Esophagus muscularis mucosa (tissue), 4 donors: ENCODE results near the gene SAA4. TPM values are rescaled to one million over a fixed set of nuclear protein-coding genes. Genes with fewer than 3 reads are reported as not detected.

ENCODE experiments used
- DNase-seq: peaks from one replicate; pipeline ENCODE4 v3.0.0-alpha.2; 2017; ENCODE audit errors: extremely low spot score
- H3K27ac ChIP-seq, 4 donors: fragments of 200-600 bp; sonication (generic); replicated peaks in 1 of 4; 1 replicate in 3 of 4; 2 replicates in 1 of 4; pipeline ENCODE4 v1.5.1; 2016 to 2019; ENCODE audit warnings: mild to moderate bottlenecking in 1 of 4
- H3K27me3 ChIP-seq, 4 donors: fragments of 200-600 bp; sonication (generic); one replicate each; pipeline versions ENCODE4 v1.5.1 to v1.6.0; 2016 to 2019
- H3K36me3 ChIP-seq, 4 donors: fragments of 200-600 bp; sonication (generic); one replicate each; pipeline ENCODE4 v1.5.1; 2016 to 2019
- H3K4me1 ChIP-seq, 4 donors: fragments of 200-600 bp; sonication (generic); one replicate each; pipeline ENCODE4 v1.5.1; 2016 to 2019
- H3K4me3 ChIP-seq, 4 donors: fragments of 200-600 bp; sonication (generic); 1 replicate in 2 of 4; 2 replicates in 2 of 4; pipeline ENCODE4 v1.5.1; 2016 to 2019; ENCODE audit warnings: mild to moderate bottlenecking in 4 of 4, moderate library complexity in 1 of 4
- H3K9me3 ChIP-seq, 4 donors: fragments of 200-600 bp; sonication (generic); 1 replicate in 3 of 4; 2 replicates in 1 of 4; pipeline ENCODE4 v1.5.1; 2016 to 2019
- EP300 ChIP-seq: sonication (generic); formaldehyde crosslinking; IDR thresholded peaks from one replicate; pipeline ENCODE4 v1.6.1; 2017; ENCODE audit warnings: antibody characterized with exemption
- POLR2A ChIP-seq: fragments of 450-650 bp; IDR thresholded peaks from one replicate; pipeline ENCODE4 v1.6.1; 2017; ENCODE audit warnings: antibody characterized with exemption, moderate library complexity, mild to moderate bottlenecking, low read depth
- POLR2AphosphoS5 ChIP-seq, 2 donors: sonication (generic); formaldehyde crosslinking; IDR thresholded peaks; one replicate each; pipeline ENCODE4 v1.6.1; 2017; ENCODE audit warnings: antibody characterized with exemption in 2 of 2
- WGBS: methylation state at CpG from one replicate; pipeline ENCODE4 v1.1.5; 2018; 5-methylcytosine and 5-hydroxymethylcytosine counted together
- intact Hi-C: fragments of 100-400 bp; cut with DNase I; formaldehyde crosslinking; loops from one replicate; pipeline ENCODE4 v1.15.1; 2023
- total RNA-seq, 4 donors: library from RNA; depleted of rRNA; stranded (reverse); fragments of >200 nt; gene quantifications; one replicate each; pipeline versions ENCODE4 v1.1.0 to v1.2.1, GENCODE V29; 2016
- TF ChIP-seq, protein P1 (sequence below), 3 experiments: fragments of 200-600 bp in 2 of 3; fragments of 450-650 bp in 1 of 3; sonication (generic) in 2 of 3; IDR thresholded peaks; one replicate each; pipeline ENCODE4 v1.5.1; 2017 to 2019; ENCODE audit warnings: antibody characterized with exemption in 3 of 3, mild to moderate bottlenecking in 2 of 3, moderate library complexity in 1 of 3

SAA4 gene
- total RNA-seq, 4 donors from 2014 or later: not detected

DNA sequence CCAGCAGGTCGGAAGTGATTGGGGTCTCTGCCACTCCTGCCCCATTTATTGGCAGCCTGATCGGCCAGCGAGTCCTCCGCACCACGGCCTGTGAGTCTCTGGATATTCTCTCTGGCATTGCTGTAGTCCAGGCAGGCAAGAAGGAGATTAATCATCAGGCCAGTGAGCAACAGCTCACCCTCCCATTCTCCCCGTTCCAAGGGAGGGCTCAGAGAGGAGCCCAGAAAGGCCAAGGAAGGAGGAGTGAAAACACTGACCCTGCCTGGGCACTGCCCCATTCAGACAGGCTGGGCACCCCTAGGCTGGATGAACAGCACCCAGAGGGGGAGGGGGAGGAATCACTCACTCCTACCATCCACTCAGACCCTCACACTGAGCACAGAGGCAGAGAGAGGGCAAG, 8.8 kb upstream of the SAA4 start:
- WGBS: 55% methylated on average over 5 of the region's 6 CpGs
- Histone ChIP-seq H3K36me3 (no peaks in the 10 kb centered on the region), H3K9me3 (no peaks in the 10 kb centered on the region), H3K4me1 (no peaks in the 10 kb centered on the region), H3K27me3 (no peaks in the 10 kb centered on the region), H3K4me3 (no peak overlapping the region), H3K27ac (no peak overlapping the region)
- no peak for DNase-seq
- TF ChIP-seq EP300 (no peak), POLR2A (no peak), POLR2AphosphoS5 (IDR thresholded peaks at IDR 0.05) (no peak)
- TF ChIP-seq, protein P1, sequence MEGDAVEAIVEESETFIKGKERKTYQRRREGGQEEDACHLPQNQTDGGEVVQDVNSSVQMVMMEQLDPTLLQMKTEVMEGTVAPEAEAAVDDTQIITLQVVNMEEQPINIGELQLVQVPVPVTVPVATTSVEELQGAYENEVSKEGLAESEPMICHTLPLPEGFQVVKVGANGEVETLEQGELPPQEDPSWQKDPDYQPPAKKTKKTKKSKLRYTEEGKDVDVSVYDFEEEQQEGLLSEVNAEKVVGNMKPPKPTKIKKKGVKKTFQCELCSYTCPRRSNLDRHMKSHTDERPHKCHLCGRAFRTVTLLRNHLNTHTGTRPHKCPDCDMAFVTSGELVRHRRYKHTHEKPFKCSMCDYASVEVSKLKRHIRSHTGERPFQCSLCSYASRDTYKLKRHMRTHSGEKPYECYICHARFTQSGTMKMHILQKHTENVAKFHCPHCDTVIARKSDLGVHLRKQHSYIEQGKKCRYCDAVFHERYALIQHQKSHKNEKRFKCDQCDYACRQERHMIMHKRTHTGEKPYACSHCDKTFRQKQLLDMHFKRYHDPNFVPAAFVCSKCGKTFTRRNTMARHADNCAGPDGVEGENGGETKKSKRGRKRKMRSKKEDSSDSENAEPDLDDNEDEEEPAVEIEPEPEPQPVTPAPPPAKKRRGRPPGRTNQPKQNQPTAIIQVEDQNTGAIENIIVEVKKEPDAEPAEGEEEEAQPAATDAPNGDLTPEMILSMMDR (IDR thresholded peaks at IDR 0.05): no peak
- intact Hi-C loops: no loop called here

DNA sequence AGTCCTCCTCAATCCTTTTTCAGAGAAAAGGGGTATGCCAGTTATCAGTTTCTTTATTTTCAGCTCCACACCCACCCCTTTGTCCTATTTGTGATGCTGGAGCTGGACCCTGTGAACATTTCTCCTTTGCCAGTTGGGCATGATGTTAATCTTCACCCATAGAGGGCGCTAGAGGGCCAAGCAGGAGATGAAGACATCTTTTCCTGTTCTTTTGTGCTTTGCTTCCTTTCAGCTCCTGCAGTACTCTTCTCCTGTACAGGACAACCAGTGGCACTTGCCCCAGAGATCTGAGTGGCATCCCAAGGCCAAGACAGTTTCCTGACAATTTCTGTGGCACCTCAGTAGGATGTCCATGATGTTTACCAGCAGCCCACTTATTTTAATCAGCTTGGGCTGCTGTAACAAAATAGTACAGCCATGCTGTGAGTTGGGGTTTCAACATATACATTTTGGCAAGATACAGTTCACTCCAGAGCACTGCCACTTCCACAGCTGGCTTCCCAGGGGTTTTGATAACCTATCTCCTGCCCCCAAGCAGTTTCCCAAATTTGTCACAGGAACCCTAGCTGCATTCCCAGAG, 7.3 kb upstream of the SAA4 start:
- intact Hi-C loops: no loop called here
- H3K4me1 ChIP-seq: no peaks in the 10 kb centered on the region
- 0% methylated on average over 1 of the region's 1 CpG for WGBS
- H3K36me3 ChIP-seq: no peaks in the 10 kb centered on the region
- TF ChIP-seq, protein P1 (IDR thresholded peaks at IDR 0.05): peak in 2 of 3 experiments; percentile 34 to 56
- no peak for TF ChIP-seq EP300
- no peak for TF ChIP-seq POLR2A
- no peak for DNase-seq
- no peak overlapping the region for H3K27ac ChIP-seq
- no peaks in the 10 kb centered on the region for H3K9me3 ChIP-seq
- no peaks in the 10 kb centered on the region for H3K27me3 ChIP-seq
- no peak overlapping the region for H3K4me3 ChIP-seq

DNA sequence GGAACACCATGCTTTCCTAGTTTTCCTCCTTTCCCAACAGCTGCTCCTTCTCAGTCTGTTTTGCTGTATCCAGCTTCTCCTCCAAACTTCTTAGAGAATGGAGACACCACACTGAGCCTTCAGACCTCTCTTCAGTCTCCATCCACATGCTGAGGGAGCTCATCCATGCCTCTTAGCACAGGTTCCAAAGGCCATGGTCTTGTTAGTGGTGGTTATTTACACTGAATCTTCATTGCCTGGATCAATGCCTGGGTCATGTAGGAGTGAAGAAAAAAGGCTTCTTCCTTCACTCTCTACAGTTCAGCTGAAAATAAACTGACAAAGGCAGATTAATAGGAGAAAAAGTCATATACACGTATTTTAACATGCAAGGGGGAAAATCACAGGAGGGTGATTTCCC, 3.1 kb upstream of the SAA4 start:
- Histone ChIP-seq H3K4me3 (no peak overlapping the region), H3K9me3 (no peaks in the 10 kb centered on the region), H3K27me3 (no peaks in the 10 kb centered on the region), H3K36me3 (no peaks in the 10 kb centered on the region), H3K27ac (no peak overlapping the region), H3K4me1 (no peaks in the 10 kb centered on the region)
- DNase-seq: no peak
- 65% methylated on average over 1 of the region's 1 CpG for WGBS
- intact Hi-C loops: no loop called here
- no peak for TF ChIP-seq EP300
- TF ChIP-seq POLR2AphosphoS5 (IDR thresholded peaks at IDR 0.05): no peak
- TF ChIP-seq, protein P1 (IDR thresholded peaks at IDR 0.05): no peak
- TF ChIP-seq POLR2A: no peak

DNA sequence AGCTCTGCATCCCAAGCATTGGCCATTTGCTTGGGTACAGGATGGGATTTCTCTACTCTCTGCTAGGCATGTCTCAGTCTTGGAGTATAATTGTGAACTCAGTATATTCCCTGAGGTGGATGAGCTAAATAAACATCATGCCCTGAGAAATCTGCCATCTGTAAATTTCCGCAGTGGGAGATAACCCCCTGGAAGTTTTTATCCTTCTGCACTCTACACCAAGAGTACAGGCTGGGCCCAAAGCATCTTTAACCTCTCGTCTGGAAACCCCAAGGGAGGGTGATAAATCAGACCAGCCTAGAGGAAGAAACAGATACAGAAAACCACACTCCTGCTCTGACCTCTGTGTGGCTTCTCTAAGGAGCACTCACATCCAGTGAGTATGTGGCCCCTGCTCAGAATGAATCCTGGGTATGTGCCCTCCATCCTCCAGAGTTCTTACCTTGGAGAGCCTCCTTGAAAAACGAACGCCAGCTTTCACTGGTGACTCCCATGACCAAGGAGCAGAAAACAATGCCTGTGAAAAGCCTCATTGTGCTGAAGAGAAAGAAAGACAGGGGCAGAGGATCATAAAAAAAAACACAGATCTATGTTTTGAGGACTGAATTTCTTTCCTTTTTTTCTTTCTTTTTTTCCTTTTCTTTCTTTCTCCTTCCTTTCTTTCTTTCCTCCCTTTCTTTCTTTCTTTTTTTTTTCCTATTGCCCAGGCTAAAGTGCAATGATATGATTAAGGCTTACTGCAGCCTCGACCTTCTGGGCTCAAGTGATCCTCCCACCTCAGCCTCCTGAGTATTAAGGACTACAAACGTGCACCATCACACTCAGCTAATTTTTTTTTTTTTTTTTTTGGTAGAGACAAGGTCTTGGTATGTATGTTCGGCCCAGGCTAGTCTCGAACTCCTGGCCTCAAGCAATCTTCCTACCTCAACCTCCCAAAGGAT, 938 bp downstream of the SAA4 start:
- no peak for TF ChIP-seq POLR2AphosphoS5 (IDR thresholded peaks at IDR 0.05)
- no peak for TF ChIP-seq EP300
- TF ChIP-seq POLR2A: no peak
- TF ChIP-seq, protein P1 (IDR thresholded peaks at IDR 0.05): no peak
- H3K36me3 ChIP-seq: no peaks in the 10 kb centered on the region
- H3K4me3 ChIP-seq: no peak overlapping the region
- H3K27ac ChIP-seq: no peak overlapping the region
- WGBS: 53% methylated on average over 8 of the region's 8 CpGs
- no peaks in the 10 kb centered on the region for H3K9me3 ChIP-seq
- no peaks in the 10 kb centered on the region for H3K27me3 ChIP-seq
- no peak for DNase-seq
- intact Hi-C loops: no loop called here
- no peaks in the 10 kb centered on the region for H3K4me1 ChIP-seq
